GM21528 (cell line): ENCODE data around the gene FBXO42.

Experiments
- ATAC-seq: cut with Tn5 transposase; IDR thresholded peaks from one replicate; pipeline ENCODE4 v1.9.1; 2021; ENCODE audit warnings: mild to moderate bottlenecking, moderate library complexity; ENCODE audit not compliant: unreplicated experiment, low FRiP score

The FBXO42 gene

DNA sequence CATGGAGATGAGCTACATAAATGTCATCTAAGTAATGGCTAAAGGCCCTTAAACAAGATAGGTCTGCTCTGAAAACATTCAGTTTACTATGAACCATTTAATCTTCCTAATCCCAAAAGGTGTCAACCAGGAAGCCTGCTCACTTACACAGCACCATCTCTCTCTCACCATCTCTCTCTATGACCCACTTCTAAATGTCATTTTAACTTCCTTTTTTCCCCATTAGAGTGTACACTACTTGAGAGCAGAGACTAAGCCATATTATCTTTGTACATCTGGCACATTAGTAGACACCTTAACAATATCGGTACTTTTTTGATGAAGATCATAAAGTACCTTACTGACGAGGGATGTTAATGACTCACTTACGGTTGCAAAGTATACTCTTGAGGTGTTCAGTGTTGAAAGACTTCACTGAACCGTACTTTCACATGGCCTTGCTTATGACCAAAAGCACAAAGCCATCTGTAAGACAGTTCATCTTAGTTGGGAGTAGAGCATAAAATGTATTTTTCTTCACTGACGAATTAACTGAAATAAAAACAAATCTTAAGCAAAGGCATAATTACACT, 25.4 kb downstream of the FBXO42 start:
- no peak for ATAC-seq

DNA sequence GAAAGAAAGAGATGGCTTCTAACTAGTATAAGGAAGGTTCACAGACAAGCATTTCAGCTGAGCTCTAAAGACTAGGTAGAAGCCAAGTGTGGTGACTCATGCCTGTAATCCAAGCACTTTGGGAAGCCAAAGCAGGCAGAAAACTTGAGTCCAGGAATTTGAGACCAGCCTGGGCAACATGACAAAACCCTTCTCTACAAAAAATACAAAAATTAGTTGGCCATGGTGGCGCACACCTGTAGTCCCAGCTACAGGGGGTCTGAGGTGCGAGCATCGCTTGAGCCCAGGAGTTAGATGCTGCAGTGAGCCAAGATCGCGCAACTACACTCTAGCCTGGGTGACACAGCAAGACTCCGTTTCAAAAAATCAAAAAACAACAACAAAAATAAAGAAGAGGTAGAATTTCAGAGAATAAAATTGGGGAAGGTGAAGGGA, 27.8 kb downstream of the FBXO42 start:
- no peak for ATAC-seq

DNA sequence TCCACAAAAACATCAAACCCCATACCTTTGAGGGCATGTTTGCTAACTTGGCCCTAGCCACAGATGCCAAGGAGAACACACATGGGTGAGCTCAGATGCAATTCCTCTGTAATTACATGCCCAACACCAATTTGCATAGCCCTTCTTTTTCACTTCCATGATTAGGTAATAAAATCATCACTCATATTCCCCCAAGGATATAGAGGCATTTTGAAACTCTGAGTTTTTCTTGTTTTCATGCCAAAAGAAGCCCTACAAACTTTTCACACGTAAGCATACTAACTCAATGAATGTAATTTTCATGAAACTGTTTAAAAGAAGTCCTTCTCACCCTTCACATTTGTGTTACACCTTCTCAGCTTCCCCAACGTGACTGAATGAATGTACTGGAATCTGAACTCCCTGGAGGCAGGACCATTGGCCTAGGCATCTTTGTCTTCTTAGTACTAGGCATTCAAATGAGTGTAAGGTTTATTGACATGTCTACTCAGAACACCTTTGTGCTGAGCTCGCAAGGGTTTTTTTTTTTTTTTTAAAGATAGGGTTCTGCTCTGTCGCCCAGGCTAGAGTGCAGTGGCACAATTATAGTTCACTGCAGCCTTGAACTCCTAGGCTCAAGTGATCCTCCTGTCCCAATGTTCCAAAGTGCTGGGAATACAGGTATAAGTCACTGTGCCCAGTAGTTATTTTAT, 31.0 kb downstream of the FBXO42 start:
- no peak for ATAC-seq

DNA sequence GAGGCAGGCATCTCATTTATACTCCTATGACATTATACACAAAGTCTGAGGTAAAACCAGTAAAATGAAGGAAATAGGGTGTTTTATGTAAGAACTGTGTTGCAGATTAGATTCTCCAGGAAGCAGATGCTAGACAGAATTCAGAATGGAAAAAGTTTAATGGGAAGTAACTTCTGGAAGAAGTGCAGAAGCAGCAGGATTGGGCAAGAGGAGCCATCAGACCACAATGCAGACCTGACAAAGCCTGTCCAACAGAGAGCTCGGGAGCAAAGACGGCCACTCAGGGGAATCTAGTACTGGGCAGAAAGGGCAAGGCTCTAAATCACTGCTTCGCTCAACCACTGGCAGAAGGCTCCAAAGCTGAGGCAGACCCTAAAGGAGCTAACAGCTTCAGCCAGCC, 33.7 kb downstream of the FBXO42 start:
- ATAC-seq, result no peak

DNA sequence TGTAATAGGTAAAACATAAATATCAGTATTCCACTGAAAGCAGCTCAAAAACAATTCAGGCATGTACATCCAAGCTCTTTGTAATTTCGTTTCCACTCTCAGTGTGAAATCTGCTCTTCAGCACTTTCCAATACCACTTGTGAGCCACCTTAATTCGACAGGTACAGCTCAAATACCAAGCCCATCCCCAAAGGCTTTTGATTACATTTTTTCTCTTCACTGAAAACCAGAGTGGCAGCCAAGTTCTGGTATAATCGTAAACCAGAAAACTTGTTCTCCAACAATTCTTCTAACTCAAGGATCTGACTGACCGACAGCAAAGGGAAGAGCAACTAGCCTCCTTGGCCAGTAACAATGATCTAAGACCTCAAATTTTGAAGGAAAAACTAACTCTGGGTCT, 36.8 kb downstream of the FBXO42 start:
- no peak for ATAC-seq

DNA sequence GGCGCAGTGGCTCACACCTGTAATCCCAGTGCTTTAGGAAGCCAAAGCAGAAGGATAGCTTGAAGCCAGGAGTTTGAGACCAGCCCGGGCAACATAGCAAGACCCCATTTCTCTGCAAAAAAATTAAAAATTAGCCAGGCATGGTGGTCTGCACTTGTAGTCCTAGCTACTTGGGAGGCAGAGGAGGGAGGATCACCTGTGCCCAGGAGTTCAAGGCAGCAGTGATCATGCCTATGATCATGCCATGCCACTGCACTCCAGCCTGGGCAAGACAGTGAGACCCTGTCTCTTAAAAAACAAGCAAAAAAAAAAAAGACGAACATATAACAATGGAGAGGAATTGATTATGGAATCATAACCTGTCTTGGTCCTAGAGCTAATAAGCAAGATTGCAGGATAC, 45.1 kb downstream of the FBXO42 start:
- no peak for ATAC-seq

DNA sequence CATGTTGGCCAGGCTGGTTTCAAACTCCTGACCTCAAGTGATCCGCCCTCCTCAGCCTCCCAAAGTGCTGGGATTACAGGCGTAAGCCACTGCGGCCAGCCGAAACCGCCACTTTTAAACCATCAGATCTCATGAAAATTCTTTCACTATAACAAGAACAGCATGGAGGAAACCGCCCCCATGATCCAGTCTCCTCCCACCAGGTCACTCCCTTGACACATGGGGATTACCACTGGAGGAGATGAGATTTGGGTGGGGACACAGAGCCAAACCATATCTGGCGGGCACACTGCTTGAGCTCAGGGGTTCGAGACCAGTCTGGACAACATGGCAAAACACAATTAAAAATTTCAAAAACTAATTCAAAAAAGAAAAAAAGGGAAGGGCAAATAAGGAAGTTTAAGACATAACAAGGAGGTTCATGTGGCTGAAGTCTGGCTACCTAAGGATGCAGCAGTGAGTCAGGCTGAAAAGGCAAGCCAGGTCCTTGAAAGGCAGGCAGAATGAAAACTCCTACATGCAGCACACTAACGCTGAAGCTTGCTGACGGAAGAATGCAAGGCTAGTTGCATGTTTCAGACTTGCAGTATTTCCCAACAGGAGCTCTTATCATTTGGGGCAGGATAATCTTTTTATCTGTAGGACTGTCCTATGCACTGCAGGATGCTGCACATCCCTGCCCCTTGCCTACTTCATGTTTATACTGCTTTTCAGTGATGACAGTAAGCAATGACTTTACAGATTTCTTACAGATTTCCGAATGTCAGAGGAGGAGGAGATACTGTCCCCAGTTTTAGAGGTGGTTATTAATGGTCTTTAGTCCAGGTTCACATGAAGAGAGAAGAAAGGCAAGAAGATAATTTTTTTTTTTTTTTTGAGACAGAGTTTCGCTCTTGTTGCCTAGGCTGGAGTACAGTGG, 49.3 kb downstream of the FBXO42 start:
- ATAC-seq, result no peak

DNA sequence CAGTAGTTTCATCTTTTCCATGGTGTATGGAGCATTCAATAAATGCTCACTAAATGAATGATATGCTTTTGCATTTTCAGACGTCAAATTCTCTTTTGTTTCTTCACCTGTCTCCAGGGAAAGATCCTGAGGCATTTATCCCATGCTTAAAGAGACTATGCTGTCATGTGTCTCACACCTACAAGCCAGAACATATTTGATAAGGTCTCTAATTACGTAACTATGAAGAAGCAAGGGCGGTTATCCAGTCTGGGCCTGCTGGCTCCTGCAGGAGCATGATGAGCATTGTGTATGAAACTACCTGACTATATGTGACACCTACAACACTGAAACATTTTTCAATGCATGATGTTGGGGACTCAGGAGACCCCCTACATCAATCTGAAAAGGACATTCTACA, 51.8 kb downstream of the FBXO42 start:
- ATAC-seq, result no peak

DNA sequence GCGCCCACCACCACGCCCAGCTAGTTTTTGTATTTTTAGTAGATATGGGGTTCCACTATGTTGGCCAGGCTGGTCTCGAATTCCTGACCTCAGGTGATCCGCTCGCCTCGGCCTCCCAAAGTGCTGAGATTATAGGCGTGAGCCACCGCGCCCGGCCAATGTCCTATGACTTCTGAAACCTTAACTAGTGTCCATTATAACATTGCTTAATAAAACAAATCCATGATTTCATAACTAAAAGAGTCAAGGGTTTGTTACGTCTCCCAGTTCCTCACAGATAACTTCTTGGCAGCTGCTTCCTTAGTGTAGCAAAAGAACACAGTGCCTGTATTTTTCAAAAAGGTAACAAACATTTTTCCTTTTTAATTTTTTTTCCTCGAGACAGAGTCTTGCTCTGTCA, 53.6 kb downstream of the FBXO42 start:
- no peak for ATAC-seq

DNA sequence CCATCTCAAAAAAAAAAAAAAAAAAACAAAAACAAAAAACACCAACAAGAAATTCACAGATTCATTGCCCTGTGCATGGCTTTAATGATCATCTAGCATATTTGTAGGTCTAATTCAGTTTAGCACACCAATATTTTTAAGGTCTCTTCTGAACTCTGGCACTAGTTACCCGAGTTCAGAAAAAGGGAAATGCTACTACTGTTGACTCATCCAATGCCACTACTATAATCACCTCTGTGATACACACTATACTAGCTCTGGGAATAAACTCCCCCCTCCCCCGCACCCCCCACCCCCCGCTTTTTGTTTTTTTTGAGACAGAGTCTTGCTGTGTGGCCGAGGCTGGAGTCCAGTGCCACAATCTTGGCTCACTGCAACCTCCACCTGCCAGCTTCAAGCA, 55.6 kb downstream of the FBXO42 start:
- ATAC-seq, result no peak

DNA sequence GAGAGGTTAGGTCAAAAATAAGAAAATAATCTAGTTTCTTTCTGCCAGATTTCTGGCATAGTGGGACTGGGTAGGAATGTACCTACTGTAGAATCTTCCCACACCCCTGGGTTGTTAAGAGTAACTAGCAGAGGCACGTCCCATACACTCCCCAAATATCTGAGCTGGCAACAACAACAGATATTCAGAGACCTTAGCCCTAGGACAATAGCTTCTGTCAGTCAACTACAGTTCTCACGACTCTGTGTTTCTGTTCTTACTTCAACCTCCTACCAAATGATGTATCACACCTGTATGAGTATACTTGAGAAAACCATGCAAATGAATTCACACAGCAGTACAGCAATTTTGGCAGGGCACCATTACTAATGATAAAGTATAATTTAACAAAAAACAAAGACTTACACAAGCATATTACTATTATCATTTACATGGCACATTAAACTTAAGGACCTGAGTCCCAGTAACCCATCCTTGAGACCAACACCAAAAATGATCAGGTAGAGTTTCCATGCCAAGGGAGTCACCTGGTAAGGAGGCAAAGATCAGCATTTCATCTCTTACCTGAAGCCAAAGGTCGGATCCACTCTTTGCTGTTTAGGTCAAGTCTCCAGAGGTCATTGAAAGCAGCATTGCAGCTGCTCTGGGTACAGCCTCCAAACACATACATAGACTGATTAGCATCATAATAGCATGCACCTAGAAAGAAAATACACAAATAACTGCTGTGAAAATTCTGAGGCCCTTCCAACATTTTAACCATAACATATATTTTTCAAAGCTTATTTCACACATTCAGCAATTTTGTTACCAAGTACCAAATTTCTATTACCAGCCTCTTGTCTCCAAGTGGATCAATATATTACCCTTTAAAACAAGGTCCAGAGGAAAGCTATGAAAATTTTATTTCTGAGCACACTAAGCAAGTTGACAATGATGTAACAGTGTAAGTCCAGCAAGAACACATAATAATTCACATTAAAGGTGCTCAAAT, 57.8 kb downstream of the FBXO42 start:
- ATAC-seq, result no peak

DNA sequence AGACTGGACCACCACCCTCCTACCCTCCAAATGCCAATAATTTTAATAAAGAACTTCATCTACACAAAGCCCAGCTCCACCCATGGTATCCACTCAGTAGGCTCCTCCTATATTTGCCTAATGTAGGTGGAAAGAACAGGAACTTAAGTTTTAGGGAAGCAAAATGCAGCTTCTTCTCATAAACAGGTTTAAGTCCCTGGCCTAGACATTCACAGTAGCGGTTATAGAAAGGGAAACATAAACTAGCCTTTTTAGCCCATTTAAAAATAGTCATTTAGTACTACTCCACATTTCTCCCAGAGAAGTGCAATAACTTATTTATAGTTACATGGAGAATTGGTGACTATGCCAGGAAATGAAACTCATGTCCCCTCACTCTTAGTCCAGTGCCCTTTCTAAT, 58.7 kb downstream of the FBXO42 start:
- ATAC-seq, result no peak

DNA sequence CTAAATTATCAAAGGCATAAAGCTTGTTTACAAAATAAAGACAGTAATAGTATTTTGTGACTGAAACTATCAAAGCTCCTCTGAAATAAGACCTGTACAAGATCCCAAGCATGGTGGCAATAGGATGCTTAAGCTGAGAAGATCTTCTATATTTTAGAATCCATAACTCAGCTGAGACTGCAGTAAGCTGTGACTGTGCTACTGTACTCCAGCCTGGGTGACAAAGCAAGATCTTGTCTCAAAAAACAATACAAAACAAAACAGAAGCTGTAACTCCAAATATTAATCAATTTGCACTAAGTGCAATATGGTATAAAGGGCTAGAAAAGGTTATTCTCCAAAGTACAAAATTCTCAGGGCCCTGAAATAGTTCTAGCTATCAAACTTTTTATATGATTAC, 59.5 kb downstream of the FBXO42 start:
- ATAC-seq, result no peak

DNA sequence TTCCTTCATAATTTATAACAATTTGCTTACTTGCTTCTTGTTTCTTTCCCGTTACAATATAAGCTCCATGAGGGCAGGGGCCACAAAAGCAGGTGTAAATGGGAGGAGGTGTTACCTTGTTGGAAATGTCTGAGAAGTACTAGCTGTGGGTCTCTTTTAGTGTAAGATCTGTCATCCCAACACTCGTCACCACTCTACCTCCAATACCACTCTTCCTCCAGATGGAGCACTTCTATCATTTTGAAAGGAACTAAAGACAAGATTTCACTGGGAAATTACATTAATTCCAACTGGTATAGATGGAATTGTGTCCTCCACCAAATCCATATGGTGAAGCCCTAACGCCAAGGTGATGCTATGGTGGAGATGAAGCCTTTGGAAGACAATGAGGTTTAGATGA, 62.3 kb downstream of the FBXO42 start:
- ATAC-seq, result no peak

DNA sequence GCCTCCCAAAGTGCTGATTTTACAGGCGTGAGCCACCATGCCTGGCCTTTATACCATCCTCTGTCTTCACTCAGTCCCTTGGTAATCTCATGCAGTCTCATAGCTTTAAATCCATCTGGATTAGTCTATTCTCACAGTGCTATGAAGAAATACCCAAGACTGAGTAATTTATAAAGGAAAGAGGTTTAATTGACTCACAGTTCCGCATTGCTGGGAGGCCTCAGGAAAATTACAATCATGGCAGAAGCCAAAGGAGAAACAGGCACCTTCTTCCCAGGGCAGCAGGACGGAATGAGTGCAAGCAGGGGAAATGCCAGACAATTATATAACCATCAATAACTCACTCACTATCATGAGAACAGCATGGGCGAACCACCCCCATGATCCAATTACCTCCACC, 66.2 kb downstream of the FBXO42 start:
- ATAC-seq, result no peak

DNA sequence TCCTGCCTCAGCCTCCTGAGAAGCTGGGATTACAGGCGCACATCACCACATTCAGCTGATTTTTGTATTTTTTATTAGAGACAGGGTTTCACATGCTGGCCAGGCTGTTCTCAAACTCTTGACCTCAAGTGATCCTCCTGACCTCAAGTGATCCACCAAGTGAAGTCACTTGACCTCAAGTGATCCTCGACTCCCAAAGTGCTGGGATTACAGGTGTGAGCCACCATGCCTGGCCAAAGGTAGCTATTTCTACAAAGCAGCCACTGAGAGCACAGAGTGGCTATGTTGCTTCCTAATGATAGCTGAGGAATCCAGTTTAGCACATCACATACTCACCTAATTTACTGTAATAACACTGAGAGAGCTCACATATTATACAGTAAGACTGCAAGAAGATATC, 70.5 kb downstream of the FBXO42 start:
- no peak for ATAC-seq

DNA sequence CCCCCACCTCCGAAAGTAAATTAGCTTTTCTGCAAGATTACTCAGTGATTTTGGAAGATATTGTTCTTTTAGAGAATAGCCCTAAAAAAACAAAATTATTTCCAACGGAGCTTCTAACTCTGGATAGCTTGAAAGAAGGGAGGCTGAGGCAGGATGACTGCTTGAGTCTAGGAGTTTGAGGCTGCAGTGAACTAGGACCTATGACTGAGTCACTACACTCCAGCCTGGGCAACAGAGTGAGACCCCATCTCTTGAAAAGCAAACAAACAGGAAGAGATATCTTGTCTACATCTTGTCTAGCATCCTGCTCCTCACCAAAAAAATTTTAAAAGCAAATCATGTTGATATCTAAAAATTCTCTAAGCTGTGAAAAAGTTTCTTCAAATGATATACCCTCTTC, 73.1 kb downstream of the FBXO42 start:
- no peak for ATAC-seq

DNA sequence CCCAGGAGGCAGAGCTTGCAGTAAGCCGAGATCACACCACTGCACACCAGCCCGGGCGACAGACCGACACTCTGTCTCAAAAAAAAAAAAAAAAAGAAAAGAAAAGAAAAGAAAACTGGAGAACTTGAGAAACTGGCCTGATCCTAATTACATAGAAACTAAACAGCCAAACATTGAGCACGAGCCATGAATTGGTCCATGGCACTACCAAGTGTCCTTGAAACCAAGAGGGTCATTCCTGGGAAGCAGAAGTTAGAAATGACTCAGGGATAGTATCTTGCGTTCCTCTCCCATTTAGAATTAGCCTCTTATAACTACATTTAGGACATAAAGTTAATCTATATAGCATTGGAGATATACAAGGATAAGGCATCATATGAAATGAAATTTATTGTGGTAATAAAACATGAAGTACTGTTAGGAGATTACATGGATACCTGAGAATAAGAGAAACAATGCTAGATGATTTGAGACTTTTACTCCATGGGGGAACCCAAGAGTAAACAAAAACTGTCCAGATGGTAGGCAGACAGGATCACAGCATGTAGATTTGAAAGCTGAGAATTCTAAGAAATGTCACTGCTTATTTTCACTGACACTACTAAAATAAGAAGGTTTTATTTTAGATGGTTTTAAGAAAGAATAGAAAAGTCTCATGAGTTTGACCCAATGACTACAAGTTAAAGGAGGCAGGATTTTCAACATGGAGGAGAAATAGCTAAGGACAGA, 75.8 kb downstream of the FBXO42 start:
- no peak for ATAC-seq

DNA sequence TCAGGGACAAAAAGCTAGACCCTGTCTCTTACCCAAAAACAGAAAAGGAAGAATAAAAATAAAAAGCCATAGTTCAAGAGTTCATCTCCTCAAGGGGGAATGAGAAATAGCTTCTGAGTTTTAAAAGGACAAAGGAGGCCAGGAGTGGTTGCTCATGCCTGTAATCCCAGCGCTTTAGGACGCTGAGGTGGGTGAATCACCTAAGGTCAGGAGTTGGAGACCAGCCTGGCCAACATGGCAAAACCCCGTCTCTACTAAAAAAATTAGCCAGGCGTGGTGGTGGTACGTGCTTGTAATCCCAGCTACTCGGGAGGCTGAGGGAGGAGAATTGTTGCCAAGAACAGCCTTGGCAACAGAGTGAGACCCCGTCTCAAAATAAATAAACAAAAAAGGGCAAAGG, 76.7 kb downstream of the FBXO42 start:
- ATAC-seq, result no peak

DNA sequence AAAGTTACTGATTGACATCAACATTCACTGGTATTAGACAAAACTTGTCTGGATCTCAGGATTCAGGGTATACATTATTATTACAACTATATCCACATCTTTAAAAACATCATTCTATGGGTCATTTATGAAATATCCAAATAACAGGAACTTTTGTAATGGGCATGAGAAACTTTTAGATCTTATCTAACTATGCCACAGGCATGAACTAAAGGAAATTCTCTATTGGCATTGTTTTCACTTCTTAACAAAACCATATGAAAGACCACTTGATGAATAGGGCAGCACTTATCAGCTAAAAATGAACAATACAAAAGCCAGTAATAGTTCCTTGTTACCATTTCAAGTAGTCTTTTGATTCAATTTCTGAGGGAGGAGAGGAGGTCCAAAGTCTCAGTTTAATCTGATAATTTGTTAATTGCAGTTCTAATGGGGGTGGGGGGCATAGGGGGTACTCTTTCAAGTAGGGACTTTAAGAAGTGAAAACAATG, 84.5 kb downstream of the FBXO42 start:
- ATAC-seq, result no peak
